OCI-LY3 (cell line): Measurements from ENCODE around the gene PRSS23.

Experiments used
- CTCF ChIP-seq: fragments of 200-600, 300-600 bp; sonication (generic); IDR thresholded peaks from 2 replicates; pipeline ENCODE4 v1.5.1; 2014; ENCODE audit warnings: antibody characterized with exemption, low read length, low read depth
- EZH2phosphoT487 ChIP-seq: fragments of 200-600 bp; shearing (Covaris generic); IDR thresholded peaks from 2 replicates; pipeline ENCODE4 v1.6.1; 2018; ENCODE audit warnings: antibody characterized with exemption, mixed run types, low read depth

GRCh38 chr11:86787018-86787536 is 13.3 kb upstream of the PRSS23 start:
- TF ChIP-seq CTCF, result no peak
- no peak for TF ChIP-seq EZH2phosphoT487
